Transverse colon (tissue), 4 donors: ENCODE measurements around the gene PTCD3. TPM values are rescaled to one million over a fixed set of nuclear protein-coding genes. Genes with fewer than 3 reads are reported as not detected.

Experiments
- DNase-seq: peaks from one replicate; pipeline ENCODE4 v3.0.0-alpha.2; 2019
- H3K27ac ChIP-seq, 4 donors: fragments of 200-600 bp; sonication (generic); 2 replicates each; pipeline ENCODE4 v1.5.1; 2016 to 2018; ENCODE audit warnings: inconsistent platforms in 4 of 4
- H3K27me3 ChIP-seq: fragments of 200-600 bp; sonication (generic); 2 replicates; pipeline ENCODE4 v1.5.1; 2017; ENCODE audit warnings: inconsistent platforms
- H3K36me3 ChIP-seq, 4 donors: fragments of 200-600 bp; sonication (generic); 2 replicates each; pipeline ENCODE4 v1.5.1; 2017 to 2019; ENCODE audit warnings: inconsistent platforms in 4 of 4
- H3K4me1 ChIP-seq, 4 donors: fragments of 200-600 bp; sonication (generic); 2 replicates each; pipeline ENCODE4 v1.5.1; 2017 to 2020; ENCODE audit warnings: inconsistent platforms in 4 of 4
- H3K4me3 ChIP-seq, 4 donors: fragments of 200-600 bp; sonication (generic); 1 replicate in 1 of 4; 2 replicates in 3 of 4; pipeline versions ENCODE4 v1.5.1 to v1.6.1; 2017 to 2019; ENCODE audit warnings: inconsistent platforms in 4 of 4
- H3K9me3 ChIP-seq, 2 donors: fragments of 200-600 bp; sonication (generic); 2 replicates each; pipeline ENCODE4 v1.5.1; 2017 to 2019; ENCODE audit warnings: inconsistent platforms in 2 of 2
- CTCF ChIP-seq, 5 experiments: fragments of 200-600 bp in 3 of 5; fragments of 450-650 bp in 2 of 5; sonication (generic) in 3 of 5; IDR thresholded peaks; 1 replicate in 2 of 5; 2 replicates in 3 of 5; pipeline ENCODE4 v1.5.1; 2016 to 2017; ENCODE audit warnings: antibody characterized with exemption in 5 of 5, inconsistent platforms in 3 of 5, mild to moderate bottlenecking in 2 of 5, moderate library complexity in 1 of 5
- EP300 ChIP-seq: sonication (generic); formaldehyde crosslinking; IDR thresholded peaks from one replicate; pipeline ENCODE4 v1.6.1; 2017; ENCODE audit warnings: antibody characterized with exemption, low read depth
- POLR2A ChIP-seq: fragments of 450-650 bp; IDR thresholded peaks from one replicate; pipeline ENCODE4 v1.6.1; 2016; ENCODE audit warnings: antibody characterized with exemption, mild to moderate bottlenecking, moderate library complexity
- POLR2AphosphoS5 ChIP-seq, 3 donors: sonication (generic); formaldehyde crosslinking; IDR thresholded peaks; one replicate each; pipeline ENCODE4 v1.6.1; 2016; ENCODE audit warnings: antibody characterized with exemption in 3 of 3
- WGBS, 2 donors: methylation state at CpG; one replicate each; pipeline ENCODE4 v1.1.5; 2018; ENCODE audit warnings: low coverage in 1 of 2; 5-methylcytosine and 5-hydroxymethylcytosine counted together
- in situ Hi-C, 4 donors: fragments of 200-750 bp; cut with MboI; loops; one replicate each; pipeline versions ENCODE4 v1.15.0 to v1.15.1; 2017; ENCODE audit warnings: low sequenced_read_pairs in 3 of 4, low pct_ligation_motif_present in 1 of 4, low pct_unique_long_range_greater_than_20kb in 1 of 4
- intact Hi-C: fragments of 100-400 bp; cut with DNase I; formaldehyde crosslinking; loops from one replicate; pipeline ENCODE4 v1.15.1; 2023; ENCODE audit warnings: low total_unique reads
- total RNA-seq, 4 donors: library from RNA; depleted of rRNA; stranded (reverse); fragments of >200 nt; gene quantifications; one replicate each; pipeline ENCODE4 v1.1.0, GENCODE V29; 2016

PTCD3 gene
- total RNA-seq, 4 donors from 2014 or later, result 67.7 to 189 (median 83.0) TPM

GRCh38 chr2:86068648-86069047 lies 37.4 kb upstream of the PTCD3 start:
- Histone ChIP-seq H3K27ac (no peak overlapping the region), H3K9me3 (no peaks in the 10 kb centered on the region), H3K4me1 (peaks cover 0 to 9% (median 5%) of the 10 kb centered on the region in 4 donors), H3K36me3 (peaks cover 0 to 35% (median 14%) of the 10 kb centered on the region in 4 donors), H3K4me3 (no peak overlapping the region), H3K27me3 (no peaks in the 10 kb centered on the region)
- TF ChIP-seq EP300 (no peak), POLR2AphosphoS5 (IDR thresholded peaks at IDR 0.05) (no peak), POLR2A (no peak), CTCF (IDR thresholded peaks at IDR 0.05) (no peak)
- 97% methylated on average over 5 of the region's 5 CpGs; no CpG with 5 or more reads in 1 of the 2 donors for WGBS, 2 donors
- intact Hi-C loops (no loop called here), in situ Hi-C loops (no loop called here)
- no peak for DNase-seq

- H3K4me1 ChIP-seq, result peaks cover 0 to 9% (median 5%) of the 10 kb centered on the region in 4 donors
- no peak for DNase-seq
- H3K4me3 ChIP-seq, result no peak overlapping the region
- in situ Hi-C loops, result no loop called here
- H3K9me3 ChIP-seq, result no peaks in the 10 kb centered on the region
- intact Hi-C loops, result no loop called here
- no peak overlapping the region for H3K27ac ChIP-seq
- no peaks in the 10 kb centered on the region for H3K27me3 ChIP-seq
- WGBS, 2 donors, result 72 to 93% methylated on average over 3 to 8 of the region's 8 CpGs
- peaks cover 0 to 35% (median 11%) of the 10 kb centered on the region in 4 donors for H3K36me3 ChIP-seq
- TF ChIP-seq POLR2AphosphoS5 (IDR thresholded peaks at IDR 0.05) (no peak), CTCF (IDR thresholded peaks at IDR 0.05) (no peak), EP300 (no peak), POLR2A (no peak)
These were observed 36.8 kb upstream of the PTCD3 start for GRCh38 chr2:86069091-86069685.

- in situ Hi-C loops, result loop anchor here (10.0 kb wide), 3 partner anchors 185 to 245 kb away; partner anchors contain the start of gene ST3GAL5 (in 2 of the 4)
- intact Hi-C loops, result loop anchor here (10.0 kb wide), 1 partner anchor 185 kb away; the partner anchor contains the start of gene ST3GAL5
- Histone ChIP-seq H3K4me3 (no peak overlapping the region), H3K4me1 (peaks cover 0 to 9% (median 5%) of the 10 kb centered on the region in 4 donors), H3K27me3 (no peaks in the 10 kb centered on the region), H3K36me3 (peaks cover 0 to 29% (median 8%) of the 10 kb centered on the region in 4 donors), H3K9me3 (no peaks in the 10 kb centered on the region), H3K27ac (no peak overlapping the region)
- DNase-seq, result no peak
- 98% methylated on average over 16 of the region's 16 CpGs; no CpG with 5 or more reads in 1 of the 2 donors for WGBS, 2 donors
- TF ChIP-seq CTCF (IDR thresholded peaks at IDR 0.05), result no peak
These were observed 36.2 kb upstream of the PTCD3 start for GRCh38 chr2:86069783-86070339.

- peaks cover 0 to 9% (median 5%) of the 10 kb centered on the region in 4 donors for H3K4me1 ChIP-seq
- no peak overlapping the region for H3K27ac ChIP-seq
- DNase-seq, result no peak
- TF ChIP-seq CTCF (IDR thresholded peaks at IDR 0.05), result no peak
- no peak for TF ChIP-seq POLR2A
- no peak for TF ChIP-seq POLR2AphosphoS5 (IDR thresholded peaks at IDR 0.05)
- no peak for TF ChIP-seq EP300
- H3K4me3 ChIP-seq, result no peak overlapping the region
- peaks cover 0 to 26% (median 8%) of the 10 kb centered on the region in 4 donors for H3K36me3 ChIP-seq
- in situ Hi-C loops, result loop anchor here (10.0 kb wide), 3 partner anchors 186 to 246 kb away; partner anchors contain the start of gene ST3GAL5 (in 2 of the 4)
- H3K9me3 ChIP-seq, result no peaks in the 10 kb centered on the region
- 75 to 80% methylated on average over 2 of the region's 2 CpGs for WGBS, 2 donors
- intact Hi-C loops, result loop anchor here (10.0 kb wide), 1 partner anchor 186 kb away; the partner anchor contains the start of gene ST3GAL5
- no peaks in the 10 kb centered on the region for H3K27me3 ChIP-seq
These were observed 35.2 kb upstream of the PTCD3 start for GRCh38 chr2:86070868-86071267.
